ENCODE measurements around the gene THUMPD3. TPM values are rescaled to one million over a fixed set of nuclear protein-coding genes. Genes with fewer than 3 reads are reported as not detected.

THUMPD3 gene
- total and polyA plus RNA-seq, 4 donors: 16.9 to 26.2 (median 23.2) TPM

DNA sequence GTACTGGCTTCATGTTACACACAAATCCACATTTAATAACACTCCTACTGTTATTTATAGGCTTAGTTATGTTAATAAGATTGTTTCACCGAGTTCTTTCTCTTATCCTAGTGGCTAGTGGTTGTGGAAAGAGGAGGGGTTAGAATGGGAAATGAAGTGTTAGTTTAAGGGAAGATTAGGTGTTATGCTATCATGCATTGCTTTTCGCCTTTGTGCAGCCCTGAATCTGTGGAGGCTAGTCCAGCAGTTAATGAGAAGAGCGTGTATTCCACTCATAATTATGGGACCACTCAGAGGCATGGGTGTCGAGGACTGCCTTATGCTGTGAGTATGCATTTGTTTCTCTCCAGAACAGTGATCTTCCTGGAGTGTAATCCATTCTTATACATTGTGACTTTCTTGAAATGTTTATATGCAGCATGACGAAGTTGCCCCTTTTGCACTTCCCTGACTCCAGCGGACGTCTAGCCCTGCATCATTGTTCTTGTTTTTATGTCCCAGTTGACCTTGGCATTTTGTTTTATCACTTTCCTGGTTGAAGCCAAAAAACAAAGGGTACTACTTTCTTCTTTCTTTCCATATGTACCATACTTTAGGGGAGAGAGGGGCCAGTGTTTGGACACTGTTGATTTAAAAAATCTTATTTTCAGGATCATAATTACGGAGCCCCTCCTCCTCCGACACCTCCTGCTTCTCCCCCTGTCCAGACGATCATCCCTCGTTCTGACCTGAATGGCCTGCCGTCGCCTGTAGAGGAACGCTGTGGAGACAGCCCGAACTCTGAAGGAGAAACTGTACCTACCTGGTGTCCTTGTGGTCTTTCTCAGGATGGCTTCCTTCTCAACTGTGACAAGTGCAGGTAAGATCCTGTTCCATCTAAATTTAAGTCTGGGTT, 71.0 kb downstream of the THUMPD3 start:
- H3K36me3 ChIP-seq (ENCODE audit: control insufficient read depth in 1 of 2, insufficient read depth in 2 of 2, low read length in 1 of 2): peaks cover 14 to 26% of the 10 kb centered on the region in 2 donors
- ATAC-seq (ENCODE audit: low FRiP score) (no peak), DNase-seq (no peak)
- no peak overlapping the region for H3K4me3 ChIP-seq (ENCODE audit: low read length in 2 of 2)
- H3K4me1 ChIP-seq (ENCODE audit: control insufficient read depth in 1 of 2, insufficient read depth in 2 of 2, low read length in 2 of 2): no peaks in the 10 kb centered on the region
- WGBS, 2 donors: 82 to 84% methylated on average over 15 of the region's 15 CpGs
- no peak overlapping the region for H3K27ac ChIP-seq (ENCODE audit: low read depth in 1 of 2, low read length in 2 of 2)
- no peaks in the 10 kb centered on the region for H3K9me3 ChIP-seq (ENCODE audit: control insufficient read depth, low read length)
- intact Hi-C loops (cut with DNase I): loop anchor here in 1 of 2 donors (5.0 kb wide), 2 partner anchors 38 to 47 kb away; no protein-coding TSS in a partner anchor
- no peaks in the 10 kb centered on the region for H3K27me3 ChIP-seq (ENCODE audit: control insufficient read depth in 1 of 2, insufficient read depth in 2 of 2, low read length in 1 of 2)

GRCh38 chr3:9435316-9435715, 72.5 kb downstream of the THUMPD3 start:
- Histone ChIP-seq H3K9me3 (ENCODE audit: control insufficient read depth, low read length) (no peaks in the 10 kb centered on the region), H3K36me3 (ENCODE audit: control insufficient read depth in 1 of 2, insufficient read depth in 2 of 2, low read length in 1 of 2) (peaks cover 13 to 28% of the 10 kb centered on the region in 2 donors), H3K27me3 (ENCODE audit: control insufficient read depth in 1 of 2, insufficient read depth in 2 of 2, low read length in 1 of 2) (no peaks in the 10 kb centered on the region), H3K4me3 (ENCODE audit: low read length in 2 of 2) (no peak overlapping the region), H3K27ac (ENCODE audit: low read depth in 1 of 2, low read length in 2 of 2) (no peak overlapping the region), H3K4me1 (ENCODE audit: control insufficient read depth in 1 of 2, insufficient read depth in 2 of 2, low read length in 2 of 2) (no peaks in the 10 kb centered on the region)
- 81 to 84% methylated on average over 3 of the region's 3 CpGs for WGBS, 2 donors
- ATAC-seq (ENCODE audit: low FRiP score) (no peak), DNase-seq (no peak)
- intact Hi-C loops (cut with DNase I): no loop called here

Other genes with a start within 250 kb of the THUMPD3 start
- gene SRGAP3, start 113.4 kb upstream of the THUMPD3 start, total RNA-seq: 10 to 100 TPM in 1 of 2 donors, 1 to 10 TPM in 1; 2.0 to 11.7 TPM
- under 1 TPM; 0.26 to 0.63 TPM for gene SRGAP3, start 113.4 kb upstream of the THUMPD3 start, polyA plus RNA-seq
- 100 to 1,000 TPM; 148 to 200 TPM for gene SETD5, start 34.6 kb downstream of the THUMPD3 start, total RNA-seq
- gene SETD5, start 34.6 kb downstream of the THUMPD3 start, polyA plus RNA-seq: 10 to 100 TPM; 13.9 to 37.3 TPM
- gene LHFPL4, start 190.8 kb downstream of the THUMPD3 start, total RNA-seq: not detected
- under 1 TPM in 1 of 2 donors, not detected in 1; 0.03 TPM for gene LHFPL4, start 190.8 kb downstream of the THUMPD3 start, polyA plus RNA-seq